Middle frontal gyrus (tissue), 1 donor: ENCODE measurements around the gene PDE10A.
"Not testable (repeated sequence)": the region's sequence is repeated elsewhere in the genome, so short reads cannot be mapped to it uniquely, and the experiment has no call there.

Experiments used
- DNase-seq: peaks from one replicate; pipeline ENCODE4 v3.0.0-alpha.2; 2015; ENCODE audit warnings: low spot score; ENCODE audit errors: extremely low spot score

PDE10A gene

GRCh38 chr6:165594584-165595333 is 68.3 kb downstream of the PDE10A start:
- no peak for DNase-seq

DNA sequence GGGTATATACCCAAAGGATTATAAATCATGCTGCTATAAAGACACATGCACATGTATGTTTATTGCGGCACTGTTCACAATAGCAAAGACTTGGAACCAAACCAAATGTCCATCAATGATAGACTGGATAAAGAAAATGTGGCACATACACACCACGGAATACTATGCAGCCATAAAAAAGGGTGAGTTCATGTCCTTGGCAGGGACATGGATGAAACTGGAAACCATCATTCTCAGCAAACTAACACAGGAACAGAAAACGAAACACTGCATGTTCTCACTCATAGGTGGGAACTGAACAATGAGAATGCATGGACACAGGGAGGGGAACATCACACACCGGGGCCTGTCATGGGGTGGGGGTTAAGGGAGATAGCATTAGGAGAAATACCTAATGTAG is 70.1 kb downstream of the PDE10A start:
- not testable (repeated sequence) for DNase-seq

DNA sequence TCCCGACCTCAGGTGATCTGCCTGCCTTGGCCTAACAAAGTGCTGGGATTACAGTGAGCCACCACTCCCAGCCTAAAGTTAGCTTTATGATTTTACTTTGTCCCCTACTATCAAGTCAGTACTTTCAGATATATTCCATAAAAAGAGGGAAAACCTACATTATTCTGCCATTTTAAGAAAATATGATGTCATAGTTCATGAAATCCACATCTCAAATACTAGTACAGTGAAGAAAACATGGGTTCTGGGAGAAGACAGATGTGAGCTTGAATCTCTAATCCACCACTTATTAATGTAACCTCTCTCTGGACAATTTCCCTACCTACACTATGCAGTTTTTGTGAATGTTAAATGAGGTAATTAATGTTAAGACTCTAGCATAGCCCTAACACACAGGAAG is 74.5 kb downstream of the PDE10A start:
- DNase-seq: no peak

DNA sequence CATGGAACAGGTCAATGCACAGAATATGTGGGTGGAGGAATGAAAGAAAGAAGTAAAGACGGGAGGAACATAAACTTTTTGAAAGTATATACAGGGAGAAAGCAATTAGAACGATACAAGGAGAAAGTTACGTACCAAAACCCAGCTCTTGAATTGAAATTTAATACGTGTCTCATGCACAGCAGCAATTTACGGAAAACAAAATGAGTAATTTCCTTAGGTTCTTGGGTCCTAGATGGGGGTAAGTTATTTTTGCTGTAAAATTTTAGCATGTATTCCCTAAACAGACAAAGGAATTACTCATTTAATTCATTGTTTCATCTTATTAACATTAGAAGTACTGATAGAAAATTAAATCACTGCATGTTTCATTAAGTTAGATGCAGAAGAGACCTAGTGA is 75.8 kb downstream of the PDE10A start:
- DNase-seq: no peak

DNA sequence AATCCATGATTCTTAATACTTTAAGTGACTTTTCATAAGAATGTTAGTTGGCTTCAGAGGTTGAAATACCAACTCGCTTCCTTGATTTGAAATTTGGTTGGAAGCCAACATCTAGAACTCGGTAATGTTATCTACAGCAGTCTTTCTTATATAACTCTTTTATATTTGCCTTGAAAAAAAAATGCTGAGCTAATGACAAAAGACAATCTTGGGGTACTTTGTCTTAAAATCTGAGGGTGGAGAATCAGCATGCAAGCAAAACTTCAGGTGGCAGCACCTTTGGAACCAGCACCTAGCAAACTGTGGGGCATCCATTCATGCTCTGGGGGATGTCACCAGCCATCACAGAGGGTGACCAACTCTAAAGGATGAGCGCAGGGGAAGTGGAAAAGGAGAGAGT is 76.3 kb downstream of the PDE10A start:
- DNase-seq: no peak

GRCh38 chr6:165585060-165585459 is 78.0 kb downstream of the PDE10A start:
- DNase-seq: no peak

DNA sequence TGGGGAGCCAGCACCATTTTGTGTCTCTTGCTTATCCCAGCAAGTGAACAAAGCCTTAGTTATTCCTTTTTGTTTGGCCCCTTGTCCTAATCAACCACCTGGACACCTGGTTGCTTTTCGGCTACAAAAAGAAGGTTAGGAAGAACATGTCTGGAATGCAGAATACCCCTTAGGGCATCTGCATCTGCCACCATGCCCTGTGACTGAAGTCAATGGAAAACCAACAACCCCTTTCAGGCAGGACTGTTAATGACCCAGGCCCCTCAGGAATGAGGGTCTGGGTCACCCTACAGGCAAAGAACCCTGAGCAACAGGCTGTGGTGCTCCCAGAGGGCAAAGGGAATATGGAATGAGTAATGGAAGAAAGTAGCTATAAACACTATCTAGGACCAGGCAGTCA is 78.5 kb downstream of the PDE10A start:
- DNase-seq: no peak

GRCh38 chr6:165581678-165582077 is 81.4 kb downstream of the PDE10A start:
- no peak for DNase-seq

DNA sequence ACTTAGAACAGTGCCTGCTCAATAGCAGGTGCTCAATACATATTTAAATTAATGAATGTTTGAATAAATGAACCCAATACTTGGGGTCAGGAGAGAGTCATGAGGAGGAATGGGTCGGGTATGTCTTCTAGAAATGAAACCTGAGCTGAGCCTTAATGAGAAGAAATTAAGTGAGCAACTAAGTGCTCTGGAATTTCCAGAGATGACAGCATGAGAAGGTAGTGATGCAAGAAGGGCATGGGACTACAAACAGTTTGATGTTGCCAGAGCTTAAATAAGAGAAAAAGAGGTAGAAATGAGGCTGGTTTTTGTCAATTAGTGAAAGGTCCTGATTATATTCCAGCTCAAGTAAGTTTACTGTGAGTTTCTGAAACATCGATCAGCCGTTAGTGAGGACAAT is 82.9 kb downstream of the PDE10A start:
- no peak for DNase-seq

GRCh38 chr6:165579151-165579550 is 83.9 kb downstream of the PDE10A start:
- DNase-seq: no peak

GRCh38 chr6:165577556-165577955 is 85.5 kb downstream of the PDE10A start:
- DNase-seq: no peak

- no peak for DNase-seq
Observed at GRCh38 chr6:165575158-165575549, 87.9 kb downstream of the PDE10A start.

DNA sequence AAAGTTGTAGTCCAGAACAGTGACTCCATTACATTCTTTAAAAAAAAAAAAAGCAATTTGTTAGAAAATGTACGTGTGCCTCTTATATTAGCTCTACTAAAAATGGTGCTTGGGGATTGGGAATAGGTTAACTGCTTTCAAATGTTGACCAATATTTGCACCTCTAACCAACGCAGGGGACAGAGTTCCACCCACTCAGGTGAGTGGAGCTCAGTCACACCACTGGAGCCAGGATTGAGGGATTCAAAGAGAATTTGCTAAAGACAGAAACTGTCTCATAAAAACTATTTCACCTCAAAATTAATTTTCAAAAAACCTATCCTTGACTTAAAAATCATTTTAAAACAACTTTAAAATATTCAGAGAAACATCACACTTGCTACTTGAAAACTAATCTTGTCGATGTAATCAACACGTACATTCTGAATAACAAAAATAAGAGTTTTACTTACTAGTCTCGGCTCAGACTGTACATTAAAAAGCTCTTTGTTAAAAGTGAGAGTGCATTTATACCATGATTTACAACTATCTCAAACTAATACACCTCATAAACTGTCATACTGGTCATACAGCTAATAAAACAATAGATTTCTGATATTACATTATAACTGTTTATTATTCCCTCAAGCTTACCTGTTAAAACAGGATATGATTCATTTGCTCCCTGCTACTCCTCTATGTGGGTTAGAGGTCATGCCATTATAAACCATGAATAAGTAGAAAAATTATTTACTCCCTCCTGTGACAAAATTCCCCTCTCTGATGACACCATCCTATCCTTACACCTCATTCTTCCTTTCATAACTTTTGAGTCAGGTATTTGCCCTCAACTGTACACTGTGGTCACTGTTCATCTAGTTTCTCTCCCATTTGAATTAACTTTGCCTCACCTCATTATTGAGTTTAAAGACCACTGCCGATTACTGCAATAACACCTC is 88.6 kb downstream of the PDE10A start:
- DNase-seq: no peak

- no peak for DNase-seq
Observed at GRCh38 chr6:165573671-165574070, 89.4 kb downstream of the PDE10A start.

DNA sequence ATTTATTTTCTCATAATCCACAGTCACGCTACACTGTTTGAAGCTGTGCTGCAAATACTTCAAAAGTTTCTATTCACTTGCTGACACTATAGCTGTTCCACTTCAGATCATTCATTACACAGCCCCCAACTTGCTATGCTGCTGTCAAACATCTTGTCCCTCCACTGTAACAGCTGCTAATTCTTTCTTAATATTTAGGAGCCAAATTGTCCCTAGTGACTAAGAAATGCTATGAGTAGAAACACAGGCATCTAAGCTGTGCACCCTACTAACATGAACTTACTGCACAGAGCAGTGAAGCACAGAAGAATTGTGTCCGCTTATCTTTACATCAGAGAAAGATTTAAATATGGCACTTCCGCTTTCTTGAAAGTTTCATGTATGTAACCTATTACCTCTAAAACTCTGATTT is 91.3 kb downstream of the PDE10A start:
- no peak for DNase-seq

DNA sequence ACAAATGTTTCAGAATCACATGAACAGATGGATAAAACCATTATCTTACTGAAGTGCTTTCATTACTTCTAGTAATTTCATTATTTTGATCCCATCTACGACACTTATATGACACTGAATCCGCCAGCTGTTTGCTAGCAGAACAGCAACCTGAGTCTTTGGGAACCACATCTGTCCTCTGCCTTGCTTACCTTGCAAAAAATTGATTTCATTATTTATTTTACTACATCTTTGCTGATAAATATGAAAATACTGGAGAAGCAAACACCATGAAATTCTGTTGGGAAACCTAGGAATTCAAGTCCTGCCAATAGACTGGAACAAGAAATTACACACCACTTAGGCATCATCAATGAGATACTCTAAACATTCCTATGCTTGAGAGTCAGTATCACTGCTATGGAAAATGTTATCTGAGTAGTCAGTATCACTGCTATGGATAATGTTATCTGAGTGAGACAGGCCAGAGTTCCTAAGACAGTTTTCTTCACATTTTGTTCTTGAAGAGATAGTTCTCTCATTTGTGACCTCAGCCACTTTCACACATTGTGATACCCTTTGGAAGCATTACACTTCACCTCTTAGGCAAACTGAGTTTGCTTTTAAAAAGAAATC is 91.9 kb downstream of the PDE10A start:
- DNase-seq: no peak

- no peak for DNase-seq
Observed at GRCh38 chr6:165568326-165568725, 94.7 kb downstream of the PDE10A start.

- no peak for DNase-seq
Observed at GRCh38 chr6:165566088-165566828, 96.8 kb downstream of the PDE10A start.

- no peak for DNase-seq
Observed at GRCh38 chr6:165562421-165563090, 100.5 kb downstream of the PDE10A start.

DNA sequence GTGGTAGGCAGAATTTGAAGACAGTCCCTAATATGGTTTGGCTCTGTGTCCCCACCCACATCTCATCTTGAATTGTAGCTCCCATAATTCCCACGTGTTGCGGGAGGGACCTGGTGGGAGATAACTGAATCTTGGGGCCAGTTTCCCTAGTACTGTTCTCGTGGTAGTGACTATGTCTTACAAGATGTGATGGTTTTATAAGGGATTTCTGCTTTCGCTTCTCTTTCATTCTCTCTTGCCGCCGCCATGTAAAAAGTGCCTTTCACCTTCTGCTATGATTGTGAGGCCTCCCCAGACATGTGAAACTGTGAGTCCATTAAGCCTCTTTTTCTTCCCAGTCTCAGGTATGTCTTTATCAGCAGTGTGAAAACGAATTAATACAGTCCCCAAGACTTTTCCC is 103.4 kb downstream of the PDE10A start:
- no peak for DNase-seq

DNA sequence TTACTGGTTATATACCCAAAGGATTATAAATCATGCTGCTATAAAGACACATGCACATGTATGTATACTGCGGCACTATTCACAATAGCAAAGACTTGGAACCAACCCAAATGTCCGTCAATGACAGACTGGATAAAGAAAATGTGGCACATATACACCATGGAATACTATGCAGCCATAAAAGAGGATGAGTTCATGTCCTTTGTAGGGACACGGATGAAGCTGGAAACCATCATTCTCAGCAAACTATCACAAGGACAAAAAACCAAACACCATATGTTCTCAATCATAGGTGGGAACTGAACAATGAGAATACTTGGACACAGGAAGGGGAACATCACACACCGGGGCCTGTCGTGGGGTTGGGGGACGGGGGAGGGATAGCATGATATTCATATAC is 104.9 kb downstream of the PDE10A start:
- DNase-seq: not testable (repeated sequence)
